B cell (primary cell): ENCODE measurements around the gene TMEM185B. TPM values are rescaled to one million over a fixed set of nuclear protein-coding genes. Genes with fewer than 3 reads are reported as not detected.

Experiments
- ATAC-seq: fragments of 200-7000 bp; cut with Tn5 transposase; one replicate; pipeline ENCODE4 v1.10.0; 2021; ENCODE audit warnings: low read depth, mild to moderate bottlenecking, moderate number of reproducible peaks, moderate library complexity
- CTCF ChIA-PET: fragments of 350-600 bp; sonication (Branson Sonifier 250); formaldehyde crosslinking; loops from one replicate; lab custom pipeline; 2021; ENCODE audit warnings: antibody characterized with exemption, inconsistent platforms; lab: Charles Lee
- POLR2A ChIA-PET: fragments of 350-600 bp; sonication (Branson Sonifier 250); formaldehyde crosslinking; loops from one replicate; lab custom pipeline; 2021; ENCODE audit warnings: antibody characterized with exemption; lab: Charles Lee
- DNase-seq: peaks from one replicate; pipeline ENCODE4 v3.0.0; 2013
- H2AFZ ChIP-seq: 2 replicates; pipeline ENCODE4 v1.6.1; 2012; ENCODE audit warnings: mild to moderate bottlenecking, low read depth, low read length; ENCODE audit not compliant: insufficient read depth, poor library complexity, severe bottlenecking
- H3K27ac ChIP-seq, 2 donors: 1 replicate in 1 of 2; 2 replicates in 1 of 2; pipeline ENCODE4 v1.5.1; 2012 to 2013; ENCODE audit warnings: low read length in 2 of 2, mild to moderate bottlenecking in 2 of 2, moderate library complexity in 1 of 2
- H3K27me3 ChIP-seq, 4 experiments: fragments of 200-600 bp in 1 of 4; sonication (generic) in 1 of 4; replicated peaks in 1 of 4; 1 replicate in 2 of 4; 2 replicates in 2 of 4; pipeline versions ENCODE4 v1.6.1 to v1.7.0; 2013 to 2016; ENCODE audit warnings: low read length in 3 of 4, mild to moderate bottlenecking in 2 of 4, mixed read lengths in 1 of 4, moderate library complexity in 1 of 4; ENCODE audit not compliant: insufficient read depth in 4 of 4, control insufficient read depth in 3 of 4; ENCODE audit errors: control extremely low read depth in 1 of 4
- H3K36me3 ChIP-seq, 2 experiments: replicated peaks in 1 of 2; 1 replicate in 1 of 2; 2 replicates in 1 of 2; pipeline versions ENCODE4 v1.6.1 to v1.7.1; 2013; ENCODE audit warnings: low read length in 1 of 2; ENCODE audit not compliant: insufficient read depth in 2 of 2, control insufficient read depth in 1 of 2; ENCODE audit errors: control extremely low read depth in 1 of 2, extremely low read depth in 1 of 2
- H3K4me1 ChIP-seq, 2 donors: fragments of 200-600 bp in 1 of 2; sonication (generic) in 1 of 2; 1 replicate in 1 of 2; 2 replicates in 1 of 2; pipeline versions ENCODE4 v1.5.1 to v1.6.1; 2013 to 2017; ENCODE audit warnings: low read length in 2 of 2; ENCODE audit not compliant: control insufficient read depth in 2 of 2, insufficient read depth in 2 of 2
- H3K4me2 ChIP-seq: replicated peaks from 2 replicates; pipeline ENCODE3; 2012; ENCODE audit warnings: mild to moderate bottlenecking, low read depth, low read length; ENCODE audit not compliant: poor library complexity, severe bottlenecking
- H3K4me3 ChIP-seq, 5 experiments: fragments of 200-600 bp in 1 of 5; sonication (generic) in 1 of 5; 1 replicate in 3 of 5; 2 replicates in 2 of 5; pipeline versions ENCODE4 v1.5.1 to v1.7.0; 2011 to 2016; ENCODE audit warnings: low read length in 4 of 5, mild to moderate bottlenecking in 4 of 5, low read depth in 2 of 5, control low read depth in 1 of 5, moderate library complexity in 1 of 5; ENCODE audit not compliant: insufficient read depth in 1 of 5; ENCODE audit errors: control extremely low read depth in 1 of 5, extremely low read depth in 1 of 5
- H3K79me2 ChIP-seq: fragments of 200-600 bp; sonication (generic); one replicate; pipeline ENCODE4 v1.6.0; 2016; ENCODE audit warnings: low read length; ENCODE audit not compliant: control insufficient read depth, insufficient read depth
- H3K9ac ChIP-seq: fragments of 200-600 bp; sonication (generic); 2 replicates; pipeline ENCODE4 v1.6.1; 2017; ENCODE audit warnings: mild to moderate bottlenecking, low read length, moderate library complexity
- H3K9me3 ChIP-seq, 3 donors: one replicate each; pipeline versions ENCODE4 v1.6.1 to v1.7.1; 2013; ENCODE audit warnings: low read length in 2 of 3; ENCODE audit not compliant: control insufficient read depth in 2 of 3, insufficient read depth in 1 of 3; ENCODE audit errors: control extremely low read depth in 1 of 3
- H4K20me1 ChIP-seq: 2 replicates; pipeline ENCODE4 v1.6.0; 2012; ENCODE audit warnings: mild to moderate bottlenecking, low read length; ENCODE audit not compliant: insufficient read depth, control insufficient read depth, poor library complexity, severe bottlenecking
- H3K27ac Mint-ChIP-seq: one replicate; pipeline ENCODE4 v1.8.0; 2021; ENCODE audit warnings: mixed read lengths
- H3K27me3 Mint-ChIP-seq: one replicate; pipeline ENCODE4 v1.8.0; 2021; ENCODE audit warnings: mixed read lengths
- H3K4me1 Mint-ChIP-seq: one replicate; pipeline ENCODE4 v1.8.0; 2021; ENCODE audit warnings: mixed read lengths
- H3K4me3 Mint-ChIP-seq: one replicate; pipeline ENCODE4 v1.8.0; 2021; ENCODE audit warnings: mixed read lengths
- H3K9me3 Mint-ChIP-seq: one replicate; pipeline ENCODE4 v1.8.0; 2022; ENCODE audit warnings: mixed read lengths; ENCODE audit not compliant: insufficient read depth
- EZH2 ChIP-seq: IDR thresholded peaks from 2 replicates; pipeline ENCODE4 v1.6.1; 2012; ENCODE audit warnings: borderline replicate concordance, low read depth, mild to moderate bottlenecking, moderate library complexity, low read length; ENCODE audit not compliant: insufficient read depth, poor library complexity, severe bottlenecking
- WGBS: methylation state at CpG from one replicate; pipeline ENCODE4 v1.1.5; 2013; ENCODE audit warnings: missing lambda C conversion rate; ENCODE audit not compliant: insufficient coverage; 5-methylcytosine and 5-hydroxymethylcytosine counted together
- intact Hi-C: fragments of 100-400 bp; cut with micrococcal nuclease; formaldehyde crosslinking; loops from one replicate; pipeline ENCODE4 v1.10.0; 2022
- polyA plus RNA-seq: library from polyadenylated mRNA; depleted of rRNA; stranded (reverse); fragments of >200 nt; gene quantifications from 2 replicates; pipeline ENCODE4 v1.2.3, GENCODE V29; 2012
- total RNA-seq, 2 donors: library from RNA; stranded (reverse); fragments of 120-200 nt in 1 of 2; gene quantifications; 1 replicate in 1 of 2; 2 replicates in 1 of 2; pipeline versions ENCODE4 v1.2.3 to v1.2.4, GENCODE V29; 2013 to 2022
- TF ChIP-seq, protein P1 (sequence below): fragments of 200-600 bp; IDR thresholded peaks from one replicate; pipeline ENCODE4 v1.8.0; 2022; ENCODE audit warnings: antibody characterized with exemption, mild to moderate bottlenecking

Gene TMEM185B
- total and polyA plus RNA-seq, 2 donors (not counting 1 experiment from before 2014, with no cell fraction given): 29.6 to 36.4 TPM

- Histone ChIP-seq H3K27ac (no peak overlapping the region), H3K4me2 (no peak overlapping the region), H4K20me1 (peaks cover 83% of the 10 kb centered on the region), H3K4me1 (peaks cover 27 to 39% of the 10 kb centered on the region in 2 donors), H2AFZ (no peak overlapping the region), H3K27me3 (no peaks in the 10 kb centered on the region), H3K9me3 (peaks cover 0 to 12% (median 10%) of the 10 kb centered on the region in 3 donors), H3K4me3 (no peak overlapping the region), H3K36me3 (peaks cover 0 to 4% of the 10 kb centered on the region in 2 experiments), H3K9ac (no peak overlapping the region), H3K79me2 (peaks cover 93% of the 10 kb centered on the region)
- CTCF ChIA-PET: no interaction called here
- Mint-ChIP-seq H3K4me1 (peaks cover 67% of the 10 kb centered on the region), H3K27ac (no peak overlapping the region), H3K27me3 (no peaks in the 10 kb centered on the region), H3K4me3 (no peak overlapping the region), H3K9me3 (no peaks in the 10 kb centered on the region)
- WGBS: 100% methylated on average over 1 of the region's 1 CpG
- intact Hi-C loops: no loop called here
- TF ChIP-seq, protein P1, sequence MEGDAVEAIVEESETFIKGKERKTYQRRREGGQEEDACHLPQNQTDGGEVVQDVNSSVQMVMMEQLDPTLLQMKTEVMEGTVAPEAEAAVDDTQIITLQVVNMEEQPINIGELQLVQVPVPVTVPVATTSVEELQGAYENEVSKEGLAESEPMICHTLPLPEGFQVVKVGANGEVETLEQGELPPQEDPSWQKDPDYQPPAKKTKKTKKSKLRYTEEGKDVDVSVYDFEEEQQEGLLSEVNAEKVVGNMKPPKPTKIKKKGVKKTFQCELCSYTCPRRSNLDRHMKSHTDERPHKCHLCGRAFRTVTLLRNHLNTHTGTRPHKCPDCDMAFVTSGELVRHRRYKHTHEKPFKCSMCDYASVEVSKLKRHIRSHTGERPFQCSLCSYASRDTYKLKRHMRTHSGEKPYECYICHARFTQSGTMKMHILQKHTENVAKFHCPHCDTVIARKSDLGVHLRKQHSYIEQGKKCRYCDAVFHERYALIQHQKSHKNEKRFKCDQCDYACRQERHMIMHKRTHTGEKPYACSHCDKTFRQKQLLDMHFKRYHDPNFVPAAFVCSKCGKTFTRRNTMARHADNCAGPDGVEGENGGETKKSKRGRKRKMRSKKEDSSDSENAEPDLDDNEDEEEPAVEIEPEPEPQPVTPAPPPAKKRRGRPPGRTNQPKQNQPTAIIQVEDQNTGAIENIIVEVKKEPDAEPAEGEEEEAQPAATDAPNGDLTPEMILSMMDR: no peak
- no peak for TF ChIP-seq EZH2
- DNase-seq (no peak), ATAC-seq (no peak)
- POLR2A ChIA-PET: no interaction called here
Measured at GRCh38 chr2:120271711-120272379, 48.6 kb upstream of the TMEM185B start.

DNA sequence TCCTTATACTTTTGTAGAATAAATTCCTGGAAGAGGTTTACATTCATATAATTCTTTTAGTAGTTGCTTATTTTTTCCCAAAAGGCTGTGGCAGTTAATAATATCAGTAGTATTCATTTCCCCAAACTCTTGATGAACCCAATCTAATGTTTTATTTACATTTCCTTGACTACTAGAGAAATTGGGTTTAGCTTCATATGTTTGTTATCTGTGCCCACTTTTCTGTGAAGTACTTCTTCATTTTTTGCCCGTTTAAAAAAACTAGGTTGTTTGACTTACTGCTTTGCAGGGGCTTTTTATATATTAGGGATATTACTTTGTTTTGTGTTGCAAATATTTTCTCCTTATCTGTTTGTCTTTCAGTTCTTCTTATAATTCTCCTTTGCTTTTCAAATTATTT is 46.6 kb upstream of the TMEM185B start:
- peaks cover 83% of the 10 kb centered on the region for H4K20me1 ChIP-seq
- no peaks in the 10 kb centered on the region for H3K27me3 Mint-ChIP-seq
- no peaks in the 10 kb centered on the region for H3K27me3 ChIP-seq
- no peak overlapping the region for H3K27ac ChIP-seq
- peaks cover 31 to 34% of the 10 kb centered on the region in 2 donors for H3K4me1 ChIP-seq
- no peak overlapping the region for H3K27ac Mint-ChIP-seq
- H3K79me2 ChIP-seq: peaks cover 92% of the 10 kb centered on the region
- ChIA-PET POLR2A (interaction anchor here (0.7 kb wide), 1 partner anchor 37 kb away, joined by 3 read pairs; no protein-coding TSS in a partner anchor), CTCF (interaction anchor here (1.4 kb wide), 1 partner anchor 17 kb away, joined by 3 read pairs; the partner anchor contains the start of gene RALB)
- H3K9me3 ChIP-seq: peaks cover 0 to 5% (median 3%) of the 10 kb centered on the region in 3 donors
- no peak for DNase-seq
- H3K36me3 ChIP-seq: peaks cover 0 to 4% of the 10 kb centered on the region in 2 experiments
- peak overlapping the region; percentile 13 for H3K4me3 Mint-ChIP-seq
- ATAC-seq: no peak
- intact Hi-C loops: no loop called here
- H2AFZ ChIP-seq: no peak overlapping the region
- H3K4me3 ChIP-seq: no peak overlapping the region
- H3K4me2 ChIP-seq: no peak overlapping the region
- H3K9ac ChIP-seq: no peak overlapping the region
- H3K4me1 Mint-ChIP-seq: peaks cover 67% of the 10 kb centered on the region
- no CpG with 5 or more reads among the region's 1 CpG for WGBS
- H3K9me3 Mint-ChIP-seq: no peaks in the 10 kb centered on the region
- TF ChIP-seq, protein P1: no peak
- no peak for TF ChIP-seq EZH2
